K562 (cell line): ENCODE results near the gene ITGB2.

ENCODE experiments used
- FOS ChIP-seq: IDR thresholded peaks from 3 replicates; pipeline ENCODE4 v1.6.1; 2011; ENCODE audit not compliant: insufficient read length; ENCODE audit errors: extremely low read depth
- HMG20A ChIP-seq: fragments of 450-650 bp; formaldehyde crosslinking; conservative IDR thresholded peaks from 2 replicates; pipeline ENCODE4 v1.4.0; 2020; ENCODE audit warnings: mild to moderate bottlenecking, mixed read lengths
- HOMEZ ChIP-seq: fragments of 250-450 bp; sonication (Bioruptor Pico); IDR thresholded peaks from 2 replicates; pipeline ENCODE4 v1.4.0; 2020; ENCODE audit warnings: mild to moderate bottlenecking, moderate library complexity
- ZBTB43 ChIP-seq: sonication (generic); formaldehyde crosslinking; IDR thresholded peaks from 2 replicates; pipeline ENCODE4 v1.8.0; 2023; ENCODE audit warnings: mild to moderate bottlenecking, missing genetic modification reagents

GRCh38 chr21:44952116-44952928 is 31.6 kb upstream of the ITGB2 start:
- TF ChIP-seq HOMEZ (CRISPR knock-in tag) (no peak), FOS (no peak), ZBTB43 (CRISPR knock-in tag) (no peak), HMG20A (CRISPR knock-in tag) (no peak)
